GM18511 (cell line): ENCODE results near the gene TBC1D4.
A peak's percentile ranks its signal among the peaks of the same experiment; 100 is the strongest.
"Not testable (repeated sequence)": the region's sequence is repeated elsewhere in the genome, so short reads cannot be mapped to it uniquely, and the experiment has no call there.

Experiments
- ATAC-seq: cut with Tn5 transposase; IDR thresholded peaks from one replicate; pipeline ENCODE4 v1.9.1; 2021; ENCODE audit warnings: mild to moderate bottlenecking, moderate library complexity; ENCODE audit not compliant: unreplicated experiment

TBC1D4 gene

GRCh38 chr13:75364131-75364713 lies 117.7 kb downstream of the TBC1D4 start:
- no peak for ATAC-seq

- ATAC-seq, result peak; percentile 24
Measured at GRCh38 chr13:75363371-75363770, 118.6 kb downstream of the TBC1D4 start.

GRCh38 chr13:75362026-75362425 lies 119.9 kb downstream of the TBC1D4 start:
- ATAC-seq, result no peak

GRCh38 chr13:75360170-75360569 lies 121.8 kb downstream of the TBC1D4 start:
- ATAC-seq, result peak; percentile 45

- no peak for ATAC-seq
Measured at GRCh38 chr13:75359266-75359665, 122.7 kb downstream of the TBC1D4 start.

GRCh38 chr13:75357576-75358289 lies 124.2 kb downstream of the TBC1D4 start:
- ATAC-seq, result peak; percentile 72

- no peak for ATAC-seq
Measured at GRCh38 chr13:75356421-75356820, 125.5 kb downstream of the TBC1D4 start.

- no peak for ATAC-seq
Measured at GRCh38 chr13:75355609-75356008, 126.4 kb downstream of the TBC1D4 start.

GRCh38 chr13:75353781-75354193 lies 128.2 kb downstream of the TBC1D4 start:
- peak; percentile 82 for ATAC-seq

- no peak for ATAC-seq
Measured at GRCh38 chr13:75352641-75353327, 129.2 kb downstream of the TBC1D4 start.

GRCh38 chr13:75351538-75351937 lies 130.4 kb downstream of the TBC1D4 start:
- not testable (repeated sequence) for ATAC-seq

GRCh38 chr13:75347925-75348324 lies 134.0 kb downstream of the TBC1D4 start:
- ATAC-seq, result no peak

- no peak for ATAC-seq
Measured at GRCh38 chr13:75347457-75347856, 134.5 kb downstream of the TBC1D4 start.

GRCh38 chr13:75345193-75345592 lies 136.8 kb downstream of the TBC1D4 start:
- ATAC-seq, result no peak

- peak; percentile 77 for ATAC-seq
Measured at GRCh38 chr13:75341028-75341427, 140.9 kb downstream of the TBC1D4 start.

- ATAC-seq, result no peak
Measured at GRCh38 chr13:75339635-75340374, 142.2 kb downstream of the TBC1D4 start.

GRCh38 chr13:75334634-75335447 lies 147.1 kb downstream of the TBC1D4 start:
- no peak for ATAC-seq

- ATAC-seq, result no peak
Measured at GRCh38 chr13:75333103-75333502, 148.9 kb downstream of the TBC1D4 start.

GRCh38 chr13:75331792-75332349 lies 150.1 kb downstream of the TBC1D4 start:
- ATAC-seq, result no peak

GRCh38 chr13:75330770-75331169 lies 151.2 kb downstream of the TBC1D4 start:
- ATAC-seq, result no peak
